HepG2 (cell line): ENCODE results near the gene ZC3H13. TPM values are rescaled to one million over a fixed set of nuclear protein-coding genes. Genes with fewer than 3 reads are reported as not detected.

Experiments
- DMAP1 ChIP-seq: IDR thresholded peaks from 2 replicates; pipeline ENCODE4 v1.6.1; 2016
- ELF1 ChIP-seq: sonication (generic); formaldehyde crosslinking; IDR thresholded peaks from 2 replicates; pipeline ENCODE4 v1.4.0; 2020; ENCODE audit warnings: missing genetic modification reagents
- FUBP1 ChIP-seq: sonication (generic); formaldehyde crosslinking; IDR thresholded peaks from 2 replicates; pipeline ENCODE4 v1.5.1; 2020; ENCODE audit warnings: missing genetic modification reagents, mild to moderate bottlenecking, borderline replicate concordance
- GATAD2A ChIP-seq: IDR thresholded peaks from 2 replicates; pipeline ENCODE4 v1.6.1; 2016
- GTF3A ChIP-seq: sonication (generic); formaldehyde crosslinking; conservative IDR thresholded peaks from 2 replicates; pipeline ENCODE4 v1.4.0; 2020; ENCODE audit warnings: mild to moderate bottlenecking, missing genetic modification reagents
- HES4 ChIP-seq: sonication (generic); formaldehyde crosslinking; IDR thresholded peaks from 2 replicates; pipeline ENCODE4 v1.9.0; 2021; ENCODE audit warnings: mild to moderate bottlenecking, missing genetic modification reagents, borderline replicate concordance
- HNF1B ChIP-seq: sonication (generic); formaldehyde crosslinking; IDR thresholded peaks from 2 replicates; pipeline ENCODE4 v1.5.1; 2020; ENCODE audit warnings: mild to moderate bottlenecking, moderate library complexity, missing genetic modification reagents
- IRF1 ChIP-seq: sonication (generic); formaldehyde crosslinking; IDR thresholded peaks from 2 replicates; pipeline ENCODE4 v1.4.0; 2020; ENCODE audit warnings: low read depth, mild to moderate bottlenecking, missing genetic modification reagents
- JARID2 ChIP-seq: sonication (generic); formaldehyde crosslinking; IDR thresholded peaks from 2 replicates; pipeline ENCODE4 v1.8.1; 2023; ENCODE audit warnings: missing genetic modification reagents, inconsistent platforms; ENCODE audit not compliant: insufficient replicate concordance
- KAT7 ChIP-seq: IDR thresholded peaks from 2 replicates; pipeline ENCODE4 v1.6.1; 2018; ENCODE audit warnings: borderline replicate concordance, missing compliant biosample characterization
- MIER2 ChIP-seq: IDR thresholded peaks from 2 replicates; pipeline ENCODE4 v1.6.1; 2016; ENCODE audit warnings: missing biosample characterization, missing genetic modification reagents
- MXD1 ChIP-seq: sonication (generic); formaldehyde crosslinking; IDR thresholded peaks from 2 replicates; pipeline ENCODE4 v1.4.0; 2020; ENCODE audit warnings: mild to moderate bottlenecking, missing genetic modification reagents
- REL ChIP-seq: sonication (generic); formaldehyde crosslinking; conservative IDR thresholded peaks from 2 replicates; pipeline ENCODE4 v1.8.0; 2022; ENCODE audit warnings: mild to moderate bottlenecking, missing genetic modification reagents, moderate library complexity
- SMARCE1 ChIP-seq: fragments of 450-650 bp; IDR thresholded peaks from 2 replicates; pipeline ENCODE4 v1.6.1; 2017; ENCODE audit warnings: borderline replicate concordance
- TOE1 ChIP-seq: sonication (generic); formaldehyde crosslinking; IDR thresholded peaks from 2 replicates; pipeline ENCODE4 v1.4.0; 2020; ENCODE audit warnings: mild to moderate bottlenecking, missing genetic modification reagents
- ZFP90 ChIP-seq: sonication (generic); formaldehyde crosslinking; IDR thresholded peaks from 2 replicates; pipeline ENCODE4 v1.8.0; 2022; ENCODE audit warnings: missing genetic modification reagents, mild to moderate bottlenecking, inconsistent platforms, borderline replicate concordance
- ZFX ChIP-seq: sonication (generic); formaldehyde crosslinking; IDR thresholded peaks from 2 replicates; pipeline ENCODE4 v1.4.0; 2020; ENCODE audit warnings: mild to moderate bottlenecking, low read depth, missing genetic modification reagents, moderate library complexity
- ZNF263 ChIP-seq: sonication (generic); formaldehyde crosslinking; IDR thresholded peaks from 2 replicates; pipeline ENCODE4 v1.4.0; 2020; ENCODE audit warnings: missing genetic modification reagents
- ZNF30 ChIP-seq: sonication (generic); formaldehyde crosslinking; IDR thresholded peaks from 2 replicates; pipeline ENCODE4 v1.5.0; 2020; ENCODE audit warnings: mild to moderate bottlenecking, missing genetic modification reagents
- ZNF350 ChIP-seq: sonication (generic); formaldehyde crosslinking; IDR thresholded peaks from 2 replicates; pipeline ENCODE4 v1.4.0; 2020; ENCODE audit warnings: mild to moderate bottlenecking, low read depth, missing genetic modification reagents, borderline replicate concordance
- ZNF431 ChIP-seq: sonication (generic); formaldehyde crosslinking; IDR thresholded peaks from 2 replicates; pipeline ENCODE4 v1.9.0; 2022; ENCODE audit warnings: missing genetic modification reagents, low read depth, mild to moderate bottlenecking, borderline replicate concordance
- ZNF883 ChIP-seq: sonication (generic); formaldehyde crosslinking; IDR thresholded peaks from 2 replicates; pipeline ENCODE4 v1.5.1; 2020; ENCODE audit warnings: mild to moderate bottlenecking, missing genetic modification reagents; ENCODE audit errors: not compliant biosample characterization
- ZSCAN22 ChIP-seq: sonication (generic); formaldehyde crosslinking; IDR thresholded peaks from 2 replicates; pipeline ENCODE4 v1.4.0; 2020; ENCODE audit warnings: mild to moderate bottlenecking, missing genetic modification reagents
- polyA plus RNA-seq, 8 experiments: library from polyadenylated mRNA; depleted of rRNA in 3 of 8; stranded (reverse) in 7 of 8; unstranded in 1 of 8; fragments of >200 nt; fragmentation: Illumina TruSeq in 4 of 8; extraction: Trizol in 4 of 8; gene quantifications; 2 replicates each; pipeline versions ENCODE4 v1.2.1 to v1.2.3, GENCODE V29; 2011 to 2016; ENCODE audit warnings: low read depth in 4 of 8, missing spikeins in 1 of 8, mixed read lengths in 1 of 8; ENCODE audit not compliant: insufficient read depth in 1 of 8
- total RNA-seq, 5 experiments: library from RNA; depleted of rRNA; stranded (reverse); fragments of >200 nt; fragmentation: Illumina TruSeq; extraction: Trizol; gene quantifications; 2 replicates each; pipeline ENCODE4 v1.2.3, GENCODE V29; 2016; ENCODE audit warnings: low read depth in 1 of 5

Gene ZC3H13
- total and polyA plus RNA-seq, 2 of the 13 experiments (the other 11 are each of a cell fraction or from before 2014, with no cell fraction given) = 2.7 to 23.5 TPM

- peak; percentile 89 for TF ChIP-seq KAT7 (CRISPR knock-in tag)
- 0 out of 2 replicates have a peak, but pooled peaks have one; percentile 40 for TF ChIP-seq GTF3A (CRISPR knock-in tag)
- TF ChIP-seq HNF1B (CRISPR knock-in tag) = peak; percentile 44; the same call in 1 of the 2 replicates
- TF ChIP-seq ZFP90 (CRISPR knock-in tag) = peak; percentile 36; the same call in 1 of the 2 replicates
- no peak for TF ChIP-seq SMARCE1
- peak; percentile 76; the same call in 1 of the 2 replicates for TF ChIP-seq ZSCAN22 (CRISPR knock-in tag)
- peak; percentile 48 for TF ChIP-seq ZNF883
- TF ChIP-seq ELF1 = peak; percentile 86
- TF ChIP-seq GATAD2A (CRISPR knock-in tag) = no peak
- TF ChIP-seq IRF1 (CRISPR knock-in tag) = no peak
- TF ChIP-seq HES4 (CRISPR knock-in tag) = peak; percentile 56; the same call in 1 of the 2 replicates
- no peak for TF ChIP-seq FUBP1
- no peak for TF ChIP-seq JARID2 (CRISPR knock-in tag)
- no peak for TF ChIP-seq ZNF30
- 0 out of 2 replicates have a peak, but pooled peaks have one; percentile 53 for TF ChIP-seq ZNF431
- TF ChIP-seq MXD1 (CRISPR knock-in tag) = 0 out of 2 replicates have a peak, but pooled peaks have one; percentile 37
- peak; percentile 89 for TF ChIP-seq ZFX
- TF ChIP-seq REL (CRISPR knock-in tag) = 0 out of 2 replicates have a peak, but pooled peaks have one; percentile 46
- TF ChIP-seq ZNF263 (CRISPR knock-in tag) = 0 out of 2 replicates have a peak, but pooled peaks have one; percentile 42
- peak; percentile 93; the same call in 1 of the 2 replicates for TF ChIP-seq ZNF350 (CRISPR knock-in tag)
- TF ChIP-seq MIER2 = no peak
- peak; percentile 53; the same call in 1 of the 2 replicates for TF ChIP-seq DMAP1 (CRISPR knock-in tag)
- TF ChIP-seq TOE1 (CRISPR knock-in tag) = no peak
Observed at GRCh38 chr13:46052319-46053161, at the start of gene ZC3H13 (continued).
